ENCODE results near the gene STK38L.

The STK38L gene

GRCh38 chr12:27244689-27245488 is 803 bp downstream of the STK38L start:
- no peaks in the 10 kb centered on the region for H3K27me3 Mint-ChIP-seq
- DNase-seq (ENCODE audit: low spot score in 2 of 2) (no peak), ATAC-seq (ENCODE audit: low read depth) (no peak)
- peaks cover 31% of the 10 kb centered on the region for H3K4me1 Mint-ChIP-seq
- peak overlapping the region; percentile 100 for H3K4me3 Mint-ChIP-seq
- peak overlapping the region; percentile 96 for H3K27ac Mint-ChIP-seq
- peaks cover 4% of the 10 kb centered on the region for H3K36me3 Mint-ChIP-seq
- no peaks in the 10 kb centered on the region for H3K9me3 Mint-ChIP-seq

DNA sequence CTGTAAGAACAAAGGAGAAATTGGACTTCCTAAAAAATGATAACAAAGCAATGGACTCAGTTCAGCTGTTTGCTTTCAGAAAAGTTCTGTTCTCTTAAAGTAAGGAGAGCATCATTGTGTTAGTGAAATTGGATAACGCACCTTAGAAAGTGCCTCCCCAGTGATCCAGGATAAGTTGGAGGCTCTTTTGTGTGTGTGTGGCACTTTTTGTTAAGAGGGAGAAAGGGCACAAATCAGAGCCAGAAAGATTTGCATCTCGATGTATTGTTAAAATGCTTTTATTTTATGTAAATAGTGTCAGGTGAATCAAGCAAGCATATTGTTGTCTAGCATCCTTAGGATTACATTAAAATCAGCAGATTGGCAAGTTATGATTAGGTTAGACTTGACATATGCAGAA is 2.1 kb downstream of the STK38L start:
- DNase-seq (ENCODE audit: low spot score in 2 of 2) (no peak), ATAC-seq (ENCODE audit: low read depth) (no peak)
- Mint-ChIP-seq H3K4me1 (peaks cover 35% of the 10 kb centered on the region), H3K27me3 (no peaks in the 10 kb centered on the region), H3K27ac (peak overlapping the region; percentile 14), H3K36me3 (peaks cover 7% of the 10 kb centered on the region), H3K9me3 (peaks cover 2% of the 10 kb centered on the region), H3K4me3 (peak overlapping the region; percentile 41)

- Mint-ChIP-seq H3K4me1 (peaks cover 35% of the 10 kb centered on the region), H3K4me3 (peak overlapping the region; percentile 30), H3K36me3 (peaks cover 7% of the 10 kb centered on the region)
Measured at GRCh38 chr12:27246774-27247173, 2.7 kb downstream of the STK38L start.

GRCh38 chr12:27252934-27253333 is 8.8 kb downstream of the STK38L start:
- ATAC-seq (ENCODE audit: low read depth) (no peak), DNase-seq (ENCODE audit: low spot score in 2 of 2) (no peak)
- Mint-ChIP-seq H3K27ac (no peak overlapping the region), H3K36me3 (peaks cover 25% of the 10 kb centered on the region), H3K4me1 (peaks cover 30% of the 10 kb centered on the region), H3K9me3 (peaks cover 2% of the 10 kb centered on the region), H3K27me3 (no peaks in the 10 kb centered on the region), H3K4me3 (no peak overlapping the region)

More at GRCh38 chr12:27246774-27247173, 2.7 kb downstream of the STK38L start:
- Mint-ChIP-seq H3K9me3 (peaks cover 2% of the 10 kb centered on the region), H3K27ac (peak overlapping the region; percentile 5), H3K27me3 (no peaks in the 10 kb centered on the region)
- ATAC-seq (ENCODE audit: low read depth), result no peak
- DNase-seq (ENCODE audit: low spot score in 2 of 2), result no peak

DNA sequence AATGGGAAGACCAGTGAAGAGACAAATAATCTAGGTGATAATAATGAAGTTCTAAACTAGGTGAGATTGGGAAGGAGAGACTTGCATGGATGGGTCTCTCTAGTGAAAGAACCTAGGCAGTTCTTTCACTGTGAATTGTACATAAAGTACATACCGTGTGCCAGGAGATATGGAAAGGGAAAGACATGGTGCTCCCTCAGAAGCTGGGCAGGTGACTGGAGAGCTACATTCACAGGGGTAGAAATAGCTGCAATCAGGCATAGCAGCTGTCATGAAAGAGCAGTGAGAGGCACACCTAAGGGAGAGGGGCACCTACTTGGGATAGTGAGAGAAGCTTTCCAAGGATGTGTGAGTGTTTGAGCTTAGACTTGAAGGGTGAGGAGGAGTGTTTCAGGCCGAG is 9.3 kb downstream of the STK38L start:
- peaks cover 2% of the 10 kb centered on the region for H3K9me3 Mint-ChIP-seq
- no peak overlapping the region for H3K4me3 Mint-ChIP-seq
- no peak overlapping the region for H3K27ac Mint-ChIP-seq
- peaks cover 22% of the 10 kb centered on the region for H3K36me3 Mint-ChIP-seq
- peaks cover 26% of the 10 kb centered on the region for H3K4me1 Mint-ChIP-seq
- no peak for DNase-seq (ENCODE audit: low spot score in 2 of 2)
- no peaks in the 10 kb centered on the region for H3K27me3 Mint-ChIP-seq
- ATAC-seq (ENCODE audit: low read depth), result no peak

GRCh38 chr12:27255806-27256205 is 11.7 kb downstream of the STK38L start:
- DNase-seq (ENCODE audit: low spot score in 2 of 2) (no peak), ATAC-seq (ENCODE audit: low read depth) (no peak)
- Mint-ChIP-seq H3K27ac (peak overlapping the region; percentile 4), H3K36me3 (peaks cover 29% of the 10 kb centered on the region), H3K4me3 (no peak overlapping the region), H3K27me3 (no peaks in the 10 kb centered on the region), H3K4me1 (peaks cover 30% of the 10 kb centered on the region), H3K9me3 (peaks cover 2% of the 10 kb centered on the region)

DNA sequence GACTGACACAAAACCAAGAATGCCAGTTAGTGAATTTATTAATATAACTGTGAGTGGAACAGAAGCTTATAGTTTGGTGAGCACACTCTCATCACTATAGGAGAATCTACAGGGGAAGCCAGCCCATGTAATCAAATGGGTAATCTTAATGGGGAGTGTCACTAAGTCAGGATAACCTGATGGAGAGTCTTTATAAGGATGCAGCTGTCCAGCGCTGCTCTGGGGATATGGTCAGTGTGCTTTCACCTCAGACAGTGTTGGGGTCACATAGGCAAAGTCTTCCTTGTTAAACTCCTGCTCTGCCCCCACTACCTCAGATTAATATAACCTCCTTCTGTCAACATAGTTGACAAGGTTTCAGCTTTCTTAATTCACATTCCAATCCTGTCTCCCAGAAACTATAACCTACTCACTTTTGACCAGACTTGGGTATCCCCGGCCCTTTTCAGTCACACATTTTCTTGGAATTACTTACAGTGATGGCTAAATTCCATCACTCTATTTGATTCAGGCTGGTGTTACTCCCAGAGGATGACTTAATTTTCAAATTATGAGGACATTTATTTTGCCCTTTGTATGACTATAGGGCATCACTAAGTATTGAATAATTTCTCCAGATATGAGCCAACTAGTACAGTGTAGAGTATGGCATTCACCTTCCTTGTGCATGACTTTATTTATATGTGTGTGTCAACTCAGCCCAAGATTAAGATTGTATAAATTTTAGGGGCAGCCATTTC is 13.2 kb downstream of the STK38L start:
- H3K4me1 Mint-ChIP-seq, result peaks cover 29% of the 10 kb centered on the region
- DNase-seq (ENCODE audit: low spot score in 2 of 2), result no peak
- H3K4me3 Mint-ChIP-seq, result no peak overlapping the region
- H3K27me3 Mint-ChIP-seq, result no peaks in the 10 kb centered on the region
- peaks cover 26% of the 10 kb centered on the region for H3K36me3 Mint-ChIP-seq
- no peak overlapping the region for H3K27ac Mint-ChIP-seq
- no peak for ATAC-seq (ENCODE audit: low read depth)
- no peaks in the 10 kb centered on the region for H3K9me3 Mint-ChIP-seq

- ATAC-seq (ENCODE audit: low read depth) (no peak), DNase-seq (ENCODE audit: low spot score in 2 of 2) (no peak)
- Mint-ChIP-seq H3K27me3 (no peaks in the 10 kb centered on the region), H3K4me3 (no peak overlapping the region), H3K27ac (no peak overlapping the region), H3K9me3 (no peaks in the 10 kb centered on the region), H3K4me1 (peaks cover 22% of the 10 kb centered on the region), H3K36me3 (peaks cover 24% of the 10 kb centered on the region)
Measured at GRCh38 chr12:27260746-27261145, 16.7 kb downstream of the STK38L start.

- no peak for DNase-seq (ENCODE audit: low spot score in 2 of 2)
- Mint-ChIP-seq H3K9me3 (no peaks in the 10 kb centered on the region), H3K36me3 (peaks cover 19% of the 10 kb centered on the region), H3K27ac (no peak overlapping the region), H3K4me3 (no peak overlapping the region), H3K4me1 (peaks cover 17% of the 10 kb centered on the region), H3K27me3 (no peaks in the 10 kb centered on the region)
- ATAC-seq (ENCODE audit: low read depth), result no peak
Measured at GRCh38 chr12:27261866-27262265, 17.8 kb downstream of the STK38L start.

- Mint-ChIP-seq H3K27ac (no peak overlapping the region), H3K9me3 (no peaks in the 10 kb centered on the region), H3K27me3 (no peaks in the 10 kb centered on the region), H3K36me3 (peaks cover 20% of the 10 kb centered on the region), H3K4me3 (no peak overlapping the region), H3K4me1 (peaks cover 14% of the 10 kb centered on the region)
- no peak for DNase-seq (ENCODE audit: low spot score in 2 of 2)
- no peak for ATAC-seq (ENCODE audit: low read depth)
Measured at GRCh38 chr12:27270148-27270547, 26.1 kb downstream of the STK38L start.

GRCh38 chr12:27271206-27271605 is 27.1 kb downstream of the STK38L start:
- Mint-ChIP-seq H3K27me3 (no peaks in the 10 kb centered on the region), H3K27ac (no peak overlapping the region), H3K36me3 (peaks cover 20% of the 10 kb centered on the region), H3K9me3 (no peaks in the 10 kb centered on the region), H3K4me3 (no peak overlapping the region), H3K4me1 (peaks cover 15% of the 10 kb centered on the region)
- ATAC-seq (ENCODE audit: low read depth) (no peak), DNase-seq (ENCODE audit: low spot score in 2 of 2) (no peak)

- DNase-seq (ENCODE audit: low spot score in 2 of 2) (no peak), ATAC-seq (ENCODE audit: low read depth) (no peak)
- H3K27ac Mint-ChIP-seq, result peak overlapping the region; percentile 45
- no peak overlapping the region for H3K4me3 Mint-ChIP-seq
- peaks cover 16% of the 10 kb centered on the region for H3K36me3 Mint-ChIP-seq
- no peaks in the 10 kb centered on the region for H3K27me3 Mint-ChIP-seq
- H3K4me1 Mint-ChIP-seq, result peaks cover 24% of the 10 kb centered on the region
- H3K9me3 Mint-ChIP-seq, result no peaks in the 10 kb centered on the region
Measured at GRCh38 chr12:27272373-27273028, 28.4 kb downstream of the STK38L start.

- Mint-ChIP-seq H3K4me3 (no peak overlapping the region), H3K4me1 (peaks cover 26% of the 10 kb centered on the region), H3K9me3 (no peaks in the 10 kb centered on the region), H3K27ac (no peak overlapping the region), H3K36me3 (peaks cover 10% of the 10 kb centered on the region), H3K27me3 (no peaks in the 10 kb centered on the region)
- ATAC-seq (ENCODE audit: low read depth) (no peak), DNase-seq (ENCODE audit: low spot score in 2 of 2) (no peak)
Measured at GRCh38 chr12:27273114-27273513, 29.0 kb downstream of the STK38L start.

DNA sequence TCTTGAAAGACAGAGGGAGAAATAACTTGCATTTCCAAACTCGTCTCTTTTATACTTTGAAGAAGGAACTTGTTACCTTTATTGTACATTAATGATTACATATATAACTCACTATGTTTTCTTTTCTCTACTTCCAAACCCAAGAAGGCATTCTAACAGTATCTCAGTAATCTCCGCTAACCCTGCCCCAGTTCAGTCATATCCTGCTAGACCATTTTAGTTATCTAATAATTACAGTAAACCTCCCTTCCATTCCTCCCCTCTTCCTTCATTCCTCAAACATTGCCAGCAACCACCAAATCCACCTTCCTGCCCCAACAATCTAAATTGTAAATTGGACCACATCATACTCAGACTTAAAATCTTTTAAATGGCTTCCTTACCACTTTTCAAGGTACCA is 30.6 kb downstream of the STK38L start:
- H3K4me1 Mint-ChIP-seq, result peaks cover 26% of the 10 kb centered on the region
- no peak overlapping the region for H3K27ac Mint-ChIP-seq
- H3K27me3 Mint-ChIP-seq, result no peaks in the 10 kb centered on the region
- DNase-seq (ENCODE audit: low spot score in 2 of 2), result no peak
- no peak overlapping the region for H3K4me3 Mint-ChIP-seq
- H3K36me3 Mint-ChIP-seq, result peaks cover 5% of the 10 kb centered on the region
- ATAC-seq (ENCODE audit: low read depth), result no peak
- no peaks in the 10 kb centered on the region for H3K9me3 Mint-ChIP-seq

Data from memory B cell (primary cell).